GM21423 (cell line): ENCODE measurements around the gene RNF157.

Experiments used
- ATAC-seq: cut with Tn5 transposase; IDR thresholded peaks from one replicate; pipeline ENCODE4 v1.9.1; 2021; ENCODE audit warnings: mild to moderate bottlenecking, moderate library complexity; ENCODE audit not compliant: unreplicated experiment

RNF157 gene

DNA sequence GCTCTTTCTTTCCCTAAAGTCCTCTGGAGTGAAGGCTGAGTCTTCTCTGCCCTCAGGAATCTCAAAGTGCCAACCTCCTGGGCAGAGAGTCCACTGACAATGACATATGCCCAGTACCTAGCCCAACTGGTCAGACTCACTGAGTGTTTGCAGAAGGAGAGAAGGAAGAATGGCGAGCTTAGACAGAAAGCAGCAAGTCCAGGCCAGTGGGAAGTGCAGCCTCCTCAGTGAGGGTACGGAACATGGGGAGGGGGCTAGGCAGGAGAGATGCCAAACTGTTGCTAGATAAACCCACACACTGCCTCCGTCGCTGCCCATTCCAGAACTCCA, 137.4 kb downstream of the RNF157 start:
- ATAC-seq: no peak

DNA sequence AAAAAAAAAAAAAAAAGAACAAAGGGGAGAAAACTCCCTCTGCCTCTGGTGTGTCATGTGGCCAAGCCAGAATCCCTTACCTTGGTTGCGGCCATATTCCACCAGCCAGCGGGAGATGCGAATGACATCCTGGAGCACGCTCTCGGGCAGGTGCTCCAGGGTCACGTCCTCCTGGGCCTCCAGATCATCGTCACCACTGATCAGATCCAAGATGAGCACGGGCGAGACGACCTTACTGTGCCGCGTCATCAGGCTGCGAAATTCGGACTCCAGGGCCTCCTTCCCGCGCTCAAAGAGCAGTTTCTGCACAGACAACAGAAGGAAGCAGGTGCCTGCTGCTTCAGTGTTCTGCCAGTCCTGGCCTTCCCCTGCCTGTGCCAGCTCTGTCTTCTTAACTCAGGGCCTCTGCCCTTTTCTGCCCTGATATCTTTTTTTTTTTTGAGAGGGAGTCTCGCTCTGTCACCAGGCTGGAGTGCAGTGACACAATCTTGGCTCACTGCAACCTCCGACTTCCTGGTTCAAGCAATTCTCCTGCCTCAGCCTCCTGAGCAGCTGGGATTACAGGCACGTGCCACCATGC, 142.5 kb downstream of the RNF157 start:
- ATAC-seq: no peak

DNA sequence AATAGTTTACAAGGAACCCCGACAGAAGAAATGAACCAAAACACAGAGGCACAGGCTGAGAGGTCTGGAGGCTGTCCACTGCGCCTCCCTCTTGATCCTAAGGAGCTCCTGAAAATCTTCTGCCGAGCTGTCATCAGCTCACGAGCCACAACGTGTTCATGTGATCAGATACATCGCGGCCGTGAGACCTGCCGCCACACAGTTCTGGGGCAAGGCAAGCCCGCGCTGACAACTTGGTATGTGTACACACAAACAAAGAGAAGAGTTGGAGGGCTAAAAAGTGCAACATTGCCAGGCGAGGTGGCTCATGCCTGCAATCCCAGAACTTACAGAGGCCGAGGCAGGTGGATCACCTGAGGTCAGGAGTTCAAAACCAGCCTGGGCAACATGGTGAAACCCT, 144.3 kb downstream of the RNF157 start:
- ATAC-seq: no peak

DNA sequence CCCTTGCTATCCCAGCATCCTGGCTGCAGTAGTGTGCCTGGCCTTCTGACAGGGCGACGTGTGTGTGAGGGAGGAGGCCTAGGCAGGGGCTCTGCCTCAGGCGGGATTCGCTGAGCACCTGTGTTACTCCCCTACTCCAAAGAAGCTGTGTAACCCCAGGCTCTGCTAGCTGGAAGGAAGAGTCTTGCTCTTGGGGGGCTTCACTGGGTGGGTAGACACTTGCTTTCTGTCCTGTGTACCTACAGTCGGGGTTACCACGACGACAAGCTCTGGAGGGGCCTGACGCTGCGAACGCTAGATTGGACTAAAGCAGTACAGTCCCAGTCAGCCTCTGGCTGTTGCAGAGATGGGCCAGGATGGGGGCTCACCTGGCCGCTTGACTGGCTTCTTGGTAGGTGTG, 146.2 kb downstream of the RNF157 start:
- ATAC-seq: no peak

DNA sequence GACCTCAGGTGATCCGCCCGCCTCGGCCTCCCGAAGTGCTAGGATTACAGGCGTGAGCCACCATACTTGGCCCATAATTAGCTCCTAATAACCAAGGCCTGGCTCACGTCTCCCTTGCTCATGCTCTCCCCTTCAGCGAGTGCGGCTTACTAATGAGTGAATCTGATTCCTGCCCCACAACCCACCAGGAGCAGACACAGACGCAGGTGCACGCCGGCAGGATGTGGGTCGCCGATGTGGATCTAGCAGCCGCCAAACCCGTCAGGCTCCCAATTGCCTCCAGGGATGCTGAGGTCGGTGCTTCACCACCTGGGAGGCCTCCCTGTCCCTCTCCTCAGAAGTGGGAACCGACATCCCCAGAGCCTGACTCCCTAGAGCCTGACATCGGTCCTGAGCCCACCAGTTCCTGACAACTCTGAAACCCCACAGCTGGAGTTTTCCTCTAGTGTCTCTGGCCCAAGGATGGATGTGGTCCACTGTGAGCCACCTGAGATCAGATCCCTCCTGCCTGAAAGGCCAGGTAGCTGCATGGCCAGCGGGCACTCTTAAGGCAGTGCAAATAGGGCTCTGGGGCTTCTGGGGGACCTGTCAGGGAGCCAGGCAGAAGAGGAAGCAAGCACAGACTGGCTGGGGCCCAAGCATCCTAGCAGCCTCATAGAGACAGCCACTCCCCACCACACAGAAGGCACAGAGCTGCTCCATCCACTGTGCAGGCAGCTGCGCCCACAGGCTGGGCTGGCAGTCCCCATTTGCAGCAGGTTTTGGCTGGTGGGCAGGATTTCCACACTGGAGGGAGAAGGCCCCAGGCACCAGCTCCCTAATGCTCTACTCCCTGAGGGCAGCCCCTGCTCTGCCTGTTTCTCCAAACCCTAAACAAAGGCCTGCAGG, 147.5 kb downstream of the RNF157 start:
- ATAC-seq: no peak
